Cardiac muscle cell (in vitro differentiated cells and primary cell): ENCODE data around the gene CCDC149. TPM values are rescaled to one million over a fixed set of nuclear protein-coding genes. Genes with fewer than 3 reads are reported as not detected.

ENCODE experiments used
- DNase-seq, 2 donors: peaks; one replicate each; pipeline versions ENCODE4 v3.0.0 to v3.0.0-alpha.2; 2010 to 2017; ENCODE audit warnings: low read depth in 1 of 2, low spot score in 1 of 2
- H3K27ac ChIP-seq: fragments of 200-600 bp; sonication (generic); 2 replicates; pipeline ENCODE4 v1.5.1; 2016
- H3K27me3 ChIP-seq: fragments of 200-600 bp; sonication (generic); 2 replicates; pipeline ENCODE4 v1.6.0; 2016; ENCODE audit warnings: control low read depth
- H3K36me3 ChIP-seq: fragments of 200-600 bp; sonication (generic); 2 replicates; pipeline ENCODE4 v1.5.1; 2016; ENCODE audit warnings: control low read depth
- H3K4me1 ChIP-seq: fragments of 200-600 bp; sonication (generic); 2 replicates; pipeline ENCODE4 v1.8.1; 2017; ENCODE audit warnings: low read depth, mild to moderate bottlenecking, mixed run types
- H3K4me3 ChIP-seq: fragments of 200-600 bp; sonication (generic); 2 replicates; pipeline ENCODE4 v1.5.1; 2016; ENCODE audit warnings: mild to moderate bottlenecking
- H3K9me3 ChIP-seq: fragments of 200-600 bp; sonication (generic); 2 replicates; pipeline ENCODE4 v1.5.1; 2017; ENCODE audit warnings: low read depth, mild to moderate bottlenecking, control low read depth
- CTCF ChIP-seq: IDR thresholded peaks from 2 replicates; pipeline ENCODE4 v1.5.1; 2012; ENCODE audit warnings: low read depth, mild to moderate bottlenecking, low read length
- polyA plus RNA-seq: library from polyadenylated mRNA; unstranded; fragments of >200 nt; fragmentation: Nextera tagmentation; extraction: Ambion mirVana; gene quantifications from 2 replicates; pipeline ENCODE4 v1.2.1, GENCODE V29; 2016
- total RNA-seq: library from RNA; depleted of rRNA; stranded (reverse); fragments of >200 nt; gene quantifications from 2 replicates; pipeline ENCODE4 v1.2.3, GENCODE V29; 2016

The CCDC149 gene
- total and polyA plus RNA-seq, 2 experiments from 2014 or later: 4.2 to 7.0 TPM

GRCh38 chr4:24880186-24880585, 32.7 kb downstream of the CCDC149 start:
- H3K4me1 ChIP-seq: peaks cover 4% of the 10 kb centered on the region
- H3K27me3 ChIP-seq: no peaks in the 10 kb centered on the region
- no peaks in the 10 kb centered on the region for H3K9me3 ChIP-seq
- no peak for DNase-seq
- H3K27ac ChIP-seq: no peak overlapping the region
- TF ChIP-seq CTCF: no peak
- H3K4me3 ChIP-seq: no peak overlapping the region
- no peaks in the 10 kb centered on the region for H3K36me3 ChIP-seq

GRCh38 chr4:24878636-24879016, 34.2 kb downstream of the CCDC149 start:
- Histone ChIP-seq H3K4me3 (no peak overlapping the region), H3K36me3 (no peaks in the 10 kb centered on the region), H3K27me3 (no peaks in the 10 kb centered on the region), H3K9me3 (no peaks in the 10 kb centered on the region), H3K4me1 (peaks cover 3% of the 10 kb centered on the region), H3K27ac (no peak overlapping the region)
- DNase-seq: no peak
- TF ChIP-seq CTCF: no peak

GRCh38 chr4:24877868-24878635, 34.8 kb downstream of the CCDC149 start:
- no peak for TF ChIP-seq CTCF
- H3K27ac ChIP-seq: no peak overlapping the region

GRCh38 chr4:24876431-24876830, 36.4 kb downstream of the CCDC149 start:
- Histone ChIP-seq H3K4me1 (no peaks in the 10 kb centered on the region), H3K27me3 (no peaks in the 10 kb centered on the region), H3K27ac (no peak overlapping the region), H3K4me3 (no peak overlapping the region), H3K9me3 (no peaks in the 10 kb centered on the region), H3K36me3 (no peaks in the 10 kb centered on the region)
- no peak for TF ChIP-seq CTCF
- no peak for DNase-seq

More at GRCh38 chr4:24877868-24878635, 34.8 kb downstream of the CCDC149 start:
- no peaks in the 10 kb centered on the region for H3K9me3 ChIP-seq
- DNase-seq: no peak
- no peaks in the 10 kb centered on the region for H3K36me3 ChIP-seq
- H3K4me1 ChIP-seq: no peaks in the 10 kb centered on the region
- no peaks in the 10 kb centered on the region for H3K27me3 ChIP-seq
- H3K4me3 ChIP-seq: no peak overlapping the region

GRCh38 chr4:24872720-24873119, 40.1 kb downstream of the CCDC149 start:
- H3K4me1 ChIP-seq: no peaks in the 10 kb centered on the region
- no peaks in the 10 kb centered on the region for H3K9me3 ChIP-seq
- H3K27me3 ChIP-seq: no peaks in the 10 kb centered on the region
- DNase-seq: no peak
- no peaks in the 10 kb centered on the region for H3K36me3 ChIP-seq
- TF ChIP-seq CTCF: no peak
- no peak overlapping the region for H3K27ac ChIP-seq
- H3K4me3 ChIP-seq: no peak overlapping the region
